Nephron (organoid): ENCODE measurements around the gene ANP32A.

Source experiments
- H3K27ac Mint-ChIP-seq, 3 experiments: 2 replicates each; pipeline ENCODE4 v1.8.0; 2020; ENCODE audit warnings: mixed read lengths in 3 of 3, mild to moderate bottlenecking in 2 of 3, moderate library complexity in 1 of 3
- H3K27me3 Mint-ChIP-seq: 2 replicates; pipeline ENCODE4 v1.8.0; 2021; ENCODE audit warnings: low read depth, mild to moderate bottlenecking, moderate library complexity, mixed read lengths
- H3K36me3 Mint-ChIP-seq: 2 replicates; pipeline ENCODE4 v1.8.0; 2020; ENCODE audit warnings: low read depth, mixed read lengths
- H3K4me1 Mint-ChIP-seq: 2 replicates; pipeline ENCODE4 v1.8.0; 2020; ENCODE audit warnings: mixed read lengths
- H3K4me3 Mint-ChIP-seq, 3 experiments: 2 replicates each; pipeline ENCODE4 v1.8.0; 2020; ENCODE audit warnings: mild to moderate bottlenecking in 3 of 3, mixed read lengths in 3 of 3, moderate library complexity in 2 of 3
- H3K9me3 Mint-ChIP-seq: 2 replicates; pipeline ENCODE4 v1.8.0; 2020; ENCODE audit warnings: mixed read lengths
- TF ChIP-seq, protein P1 (sequence below), 3 experiments: fragments of 200-600 bp; sonication (generic); IDR thresholded peaks; one replicate each; pipeline ENCODE4 v1.5.0; 2021; ENCODE audit warnings: antibody characterized with exemption in 3 of 3; ENCODE audit not compliant: unreplicated experiment in 3 of 3

Gene ANP32A

DNA sequence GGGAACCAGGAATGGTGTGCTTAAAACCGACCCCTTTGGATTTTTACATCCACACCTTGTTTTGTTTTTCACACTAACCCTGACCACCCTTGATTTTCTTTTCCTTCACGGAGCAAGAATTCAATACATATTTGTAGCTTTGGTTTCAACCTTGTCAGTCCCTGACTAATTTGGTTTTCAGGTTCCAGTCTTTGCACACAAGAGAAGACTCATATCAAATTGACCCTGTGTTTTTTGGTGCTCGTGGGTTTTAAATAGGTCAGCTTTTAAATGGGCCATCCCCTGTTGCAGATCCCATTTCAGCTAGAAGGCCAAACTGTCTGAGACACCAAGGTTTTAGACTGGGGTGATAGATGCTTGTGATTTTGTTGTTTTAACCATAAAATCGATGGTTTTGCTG is 26.4 kb downstream of the ANP32A start:
- no peaks in the 10 kb centered on the region for H3K9me3 Mint-ChIP-seq
- H3K27ac Mint-ChIP-seq: peak overlapping the region in 2 of 3 experiments; percentile 60 to 89
- H3K36me3 Mint-ChIP-seq: peaks cover 24% of the 10 kb centered on the region
- H3K27me3 Mint-ChIP-seq: no peaks in the 10 kb centered on the region
- no peak overlapping the region for H3K4me3 Mint-ChIP-seq
- H3K4me1 Mint-ChIP-seq: peaks cover 94% of the 10 kb centered on the region
- TF ChIP-seq, protein P1, sequence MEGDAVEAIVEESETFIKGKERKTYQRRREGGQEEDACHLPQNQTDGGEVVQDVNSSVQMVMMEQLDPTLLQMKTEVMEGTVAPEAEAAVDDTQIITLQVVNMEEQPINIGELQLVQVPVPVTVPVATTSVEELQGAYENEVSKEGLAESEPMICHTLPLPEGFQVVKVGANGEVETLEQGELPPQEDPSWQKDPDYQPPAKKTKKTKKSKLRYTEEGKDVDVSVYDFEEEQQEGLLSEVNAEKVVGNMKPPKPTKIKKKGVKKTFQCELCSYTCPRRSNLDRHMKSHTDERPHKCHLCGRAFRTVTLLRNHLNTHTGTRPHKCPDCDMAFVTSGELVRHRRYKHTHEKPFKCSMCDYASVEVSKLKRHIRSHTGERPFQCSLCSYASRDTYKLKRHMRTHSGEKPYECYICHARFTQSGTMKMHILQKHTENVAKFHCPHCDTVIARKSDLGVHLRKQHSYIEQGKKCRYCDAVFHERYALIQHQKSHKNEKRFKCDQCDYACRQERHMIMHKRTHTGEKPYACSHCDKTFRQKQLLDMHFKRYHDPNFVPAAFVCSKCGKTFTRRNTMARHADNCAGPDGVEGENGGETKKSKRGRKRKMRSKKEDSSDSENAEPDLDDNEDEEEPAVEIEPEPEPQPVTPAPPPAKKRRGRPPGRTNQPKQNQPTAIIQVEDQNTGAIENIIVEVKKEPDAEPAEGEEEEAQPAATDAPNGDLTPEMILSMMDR (IDR thresholded peaks at IDR 0.05; ENCODE audit: unreplicated experiment in 3 of 3): no peak

DNA sequence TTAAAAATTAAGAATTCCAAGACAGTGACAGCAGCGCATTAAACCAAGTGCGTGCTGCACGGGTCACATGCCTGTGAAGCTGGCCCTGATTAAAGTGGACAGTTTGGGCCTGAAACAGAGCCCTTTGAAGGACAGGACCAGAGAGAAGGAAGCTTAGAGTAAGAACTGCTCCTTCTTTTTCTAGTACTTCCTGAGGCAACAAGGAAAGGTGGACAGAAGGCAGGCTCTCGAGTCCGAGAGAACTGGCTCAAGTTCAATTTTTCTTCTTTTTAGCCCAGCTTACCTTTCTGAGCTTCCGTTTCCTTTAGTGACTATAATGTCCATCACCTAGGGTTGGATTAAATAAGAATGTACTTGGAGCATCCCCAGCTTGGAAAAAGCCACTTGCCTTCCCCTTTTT is 26.9 kb downstream of the ANP32A start:
- no peaks in the 10 kb centered on the region for H3K9me3 Mint-ChIP-seq
- H3K4me1 Mint-ChIP-seq: peaks cover 92% of the 10 kb centered on the region
- H3K27me3 Mint-ChIP-seq: no peaks in the 10 kb centered on the region
- TF ChIP-seq, protein P1 (IDR thresholded peaks at IDR 0.05; ENCODE audit: unreplicated experiment in 3 of 3): no peak
- no peak overlapping the region for H3K4me3 Mint-ChIP-seq
- peaks cover 20% of the 10 kb centered on the region for H3K36me3 Mint-ChIP-seq
- H3K27ac Mint-ChIP-seq: no peak overlapping the region

DNA sequence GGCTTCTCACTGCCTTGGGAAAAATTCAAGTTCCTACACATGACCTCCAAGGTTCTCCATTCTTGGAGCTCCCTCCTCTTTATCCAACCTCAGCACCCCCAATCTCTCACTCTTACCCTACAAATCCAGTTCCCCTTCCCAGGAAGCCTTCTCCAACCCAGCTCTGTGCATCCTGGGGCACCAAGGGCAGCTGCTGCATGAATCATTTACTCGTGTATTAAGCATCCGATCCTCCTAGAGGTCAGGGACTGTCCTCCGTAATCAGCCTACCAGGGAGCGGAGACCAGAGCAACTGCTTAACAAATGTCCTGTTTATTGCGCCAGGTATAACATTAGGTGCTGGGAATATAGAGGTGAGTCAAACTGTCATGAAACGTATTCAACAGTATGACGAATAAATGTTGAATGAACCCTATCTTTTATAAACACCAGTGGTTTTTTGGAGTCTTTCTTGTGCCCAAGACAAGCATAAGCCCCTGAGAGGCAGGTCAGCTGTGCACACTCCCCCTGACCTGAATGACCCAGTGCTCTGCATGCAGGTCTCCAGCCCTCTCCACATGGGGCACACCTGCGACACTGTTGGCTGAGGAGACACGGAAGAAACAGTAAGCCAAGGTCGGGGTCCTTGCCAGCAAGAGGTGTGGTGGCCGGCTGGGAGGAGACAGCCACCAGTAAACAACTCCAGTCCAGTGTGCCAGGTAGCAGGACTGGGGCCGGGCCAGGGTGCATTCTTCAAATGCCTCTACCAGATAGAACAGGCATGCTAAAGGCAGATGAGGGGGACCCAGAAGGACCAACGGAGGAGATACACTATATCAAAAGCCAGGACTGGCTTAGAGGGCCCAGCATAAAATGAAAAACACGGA is 27.6 kb downstream of the ANP32A start:
- TF ChIP-seq, protein P1 (IDR thresholded peaks at IDR 0.05; ENCODE audit: unreplicated experiment in 3 of 3): no peak
- Mint-ChIP-seq H3K4me1 (peaks cover 90% of the 10 kb centered on the region), H3K27me3 (no peaks in the 10 kb centered on the region), H3K36me3 (peaks cover 27% of the 10 kb centered on the region), H3K27ac (peak overlapping the region in 2 of 3 experiments; percentile 20 to 26), H3K9me3 (no peaks in the 10 kb centered on the region), H3K4me3 (no peak overlapping the region)

DNA sequence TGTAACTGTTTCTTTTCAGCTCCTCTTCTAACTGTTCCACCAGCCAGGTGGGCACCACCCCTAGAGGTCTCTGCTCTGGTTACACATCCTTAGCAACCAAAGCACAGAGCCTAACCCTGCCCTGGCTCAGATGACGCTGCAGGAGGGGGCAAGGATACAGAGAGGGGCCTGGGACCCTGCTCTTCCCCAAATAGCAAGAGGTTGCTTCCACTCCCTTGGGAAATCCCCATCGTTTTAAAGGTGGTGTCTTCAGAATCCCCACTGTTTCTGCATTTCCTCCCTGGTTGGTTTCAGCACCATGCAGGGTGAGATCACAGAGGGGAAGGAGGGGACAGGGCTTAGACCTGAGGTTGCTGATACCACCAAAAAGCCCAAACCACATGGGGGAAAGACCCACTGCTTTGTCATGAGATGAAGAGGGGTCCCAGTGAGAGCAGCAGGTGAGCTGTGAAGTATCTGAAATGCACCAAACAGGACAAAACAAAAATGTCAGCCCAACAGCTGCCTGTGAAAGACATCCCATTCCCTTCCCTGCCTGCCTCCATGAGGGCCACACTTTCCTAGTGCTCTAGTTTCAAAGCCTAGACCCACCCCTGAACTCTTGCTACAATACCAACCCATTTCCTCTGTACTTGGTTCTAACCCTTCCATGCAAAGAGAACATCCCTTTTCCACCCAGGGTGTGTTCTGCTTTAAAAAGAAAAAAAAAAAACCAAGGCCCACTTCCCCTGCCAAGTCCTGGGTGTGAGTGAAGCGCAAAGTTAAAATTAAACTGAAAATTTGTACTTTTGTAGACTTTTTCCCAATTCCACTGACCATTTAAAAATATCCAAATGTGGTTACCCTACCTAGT is 29.0 kb downstream of the ANP32A start:
- Mint-ChIP-seq H3K27me3 (no peaks in the 10 kb centered on the region), H3K27ac (peak overlapping the region; percentile 20 to 53 (median 20)), H3K4me3 (no peak overlapping the region), H3K9me3 (no peaks in the 10 kb centered on the region), H3K4me1 (peaks cover 75% of the 10 kb centered on the region), H3K36me3 (peaks cover 40% of the 10 kb centered on the region)
- TF ChIP-seq, protein P1 (IDR thresholded peaks at IDR 0.05; ENCODE audit: unreplicated experiment in 3 of 3): no peak

DNA sequence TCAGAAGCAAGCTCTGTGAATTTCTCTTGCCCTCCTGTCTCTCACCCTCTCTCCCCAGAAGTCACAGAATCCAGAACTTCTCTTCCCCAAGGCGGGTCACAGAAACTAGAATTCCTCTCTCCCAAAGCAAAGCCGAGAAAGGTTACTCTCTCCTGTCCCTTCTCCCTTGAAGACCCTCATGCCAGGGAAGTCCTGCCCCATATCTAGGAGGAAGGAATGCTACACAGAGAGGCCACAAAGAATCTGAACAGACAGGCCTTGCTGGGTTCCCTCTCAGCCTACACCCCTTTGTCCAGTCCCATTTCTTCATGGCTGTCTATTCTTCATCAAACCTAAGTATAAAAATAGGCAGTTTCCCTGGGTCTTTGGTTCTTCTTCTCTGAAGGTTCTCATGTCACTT is 29.8 kb downstream of the ANP32A start:
- Mint-ChIP-seq H3K27me3 (no peaks in the 10 kb centered on the region), H3K27ac (peak overlapping the region; percentile 18 to 53 (median 20)), H3K4me1 (peaks cover 68% of the 10 kb centered on the region), H3K9me3 (no peaks in the 10 kb centered on the region), H3K36me3 (peaks cover 46% of the 10 kb centered on the region), H3K4me3 (no peak overlapping the region)
- TF ChIP-seq, protein P1 (IDR thresholded peaks at IDR 0.05; ENCODE audit: unreplicated experiment in 3 of 3): no peak
